ENCODE measurements around the gene APLNR.

The APLNR gene

GRCh38 chr11:57217053-57217452, 20.0 kb downstream of the APLNR start:
- H3K4me3 ChIP-seq (ENCODE audit: low read length in 2 of 2): no peak overlapping the region
- H3K4me1 ChIP-seq (ENCODE audit: control insufficient read depth, insufficient read depth, low read length): peaks cover 16% of the 10 kb centered on the region
- no peak overlapping the region for H3K27ac ChIP-seq (ENCODE audit: low read length)
- no peaks in the 10 kb centered on the region for H3K9me3 ChIP-seq (ENCODE audit: control insufficient read depth in 2 of 2, low read length in 2 of 2)
- no peaks in the 10 kb centered on the region for H3K27me3 ChIP-seq (ENCODE audit: control insufficient read depth in 1 of 2, insufficient read depth in 2 of 2, low read length in 2 of 2)
- H3K9ac ChIP-seq (ENCODE audit: low read length in 2 of 2): no peak overlapping the region
- no peaks in the 10 kb centered on the region for H3K36me3 ChIP-seq (ENCODE audit: control insufficient read depth in 2 of 2, insufficient read depth in 2 of 2, low read length in 2 of 2)

DNA sequence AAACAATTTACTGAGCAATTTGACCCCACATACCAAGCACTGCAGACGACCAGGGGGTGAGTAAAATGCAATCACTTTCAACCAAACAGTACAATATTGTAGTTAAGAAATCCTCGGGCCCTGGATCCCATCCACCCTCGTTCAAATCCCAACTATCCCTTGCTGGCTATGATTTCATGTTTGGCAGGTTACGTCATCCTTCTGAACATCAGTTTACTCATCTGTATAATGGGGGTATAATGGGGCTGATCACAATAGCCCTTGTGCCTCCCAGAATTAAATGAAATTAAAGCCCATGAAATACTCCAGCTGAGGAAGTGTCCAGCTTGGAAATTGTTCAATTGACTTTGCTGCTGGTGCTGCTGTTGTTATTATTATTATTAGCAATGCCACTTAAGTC, 20.6 kb downstream of the APLNR start:
- H3K27ac ChIP-seq (ENCODE audit: low read length): no peak overlapping the region
- no peak overlapping the region for H3K9ac ChIP-seq (ENCODE audit: low read length in 2 of 2)
- H3K4me3 ChIP-seq (ENCODE audit: low read length in 2 of 2): no peak overlapping the region
- H3K4me1 ChIP-seq (ENCODE audit: control insufficient read depth, insufficient read depth, low read length): peaks cover 16% of the 10 kb centered on the region
- H3K36me3 ChIP-seq (ENCODE audit: control insufficient read depth in 2 of 2, insufficient read depth in 2 of 2, low read length in 2 of 2): no peaks in the 10 kb centered on the region
- no peaks in the 10 kb centered on the region for H3K9me3 ChIP-seq (ENCODE audit: control insufficient read depth in 2 of 2, low read length in 2 of 2)
- no peaks in the 10 kb centered on the region for H3K27me3 ChIP-seq (ENCODE audit: control insufficient read depth in 1 of 2, insufficient read depth in 2 of 2, low read length in 2 of 2)

DNA sequence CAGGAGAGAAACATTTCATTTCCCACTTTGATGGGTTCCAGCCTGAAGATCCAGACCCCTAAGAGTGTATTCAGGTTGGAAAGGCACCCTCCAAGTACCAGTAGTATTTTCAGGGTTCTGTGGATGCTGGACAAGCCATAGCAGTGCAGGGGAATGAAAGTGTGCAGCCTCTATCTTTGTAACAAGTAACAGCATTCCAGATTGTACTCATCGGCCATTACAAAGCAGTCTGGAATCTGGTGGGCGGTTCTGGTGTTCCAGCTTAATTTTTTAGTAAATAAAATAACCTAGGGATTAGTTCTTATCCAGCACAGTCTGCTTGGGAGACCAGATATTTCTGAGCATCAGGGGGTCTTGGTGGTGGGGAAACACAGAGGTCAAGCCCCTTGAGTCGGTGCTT, 22.6 kb downstream of the APLNR start:
- H3K9me3 ChIP-seq (ENCODE audit: control insufficient read depth in 2 of 2, low read length in 2 of 2): no peaks in the 10 kb centered on the region
- no peak overlapping the region for H3K9ac ChIP-seq (ENCODE audit: low read length in 2 of 2)
- no peaks in the 10 kb centered on the region for H3K36me3 ChIP-seq (ENCODE audit: control insufficient read depth in 2 of 2, insufficient read depth in 2 of 2, low read length in 2 of 2)
- no peak overlapping the region for H3K27ac ChIP-seq (ENCODE audit: low read length)
- H3K4me3 ChIP-seq (ENCODE audit: low read length in 2 of 2): no peak overlapping the region
- peaks cover 20% of the 10 kb centered on the region for H3K4me1 ChIP-seq (ENCODE audit: control insufficient read depth, insufficient read depth, low read length)
- H3K27me3 ChIP-seq (ENCODE audit: control insufficient read depth in 1 of 2, insufficient read depth in 2 of 2, low read length in 2 of 2): no peaks in the 10 kb centered on the region

DNA sequence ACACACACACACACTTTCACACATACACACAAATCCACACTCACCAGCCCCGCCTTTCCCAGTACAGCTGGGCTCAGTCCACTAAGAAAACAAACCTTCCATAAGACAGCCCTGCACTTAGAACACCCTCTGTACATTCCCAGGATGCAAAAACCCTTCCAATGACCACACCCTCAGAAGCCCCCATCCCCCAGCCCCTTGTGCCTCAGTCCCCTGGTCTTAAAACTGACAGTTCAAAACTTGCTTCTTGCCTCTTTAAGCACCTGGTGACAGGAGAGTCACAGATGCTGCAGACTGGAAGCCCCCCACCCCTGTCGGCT, 23.0 kb downstream of the APLNR start:
- Histone ChIP-seq H3K9ac (ENCODE audit: low read length in 2 of 2) (no peak overlapping the region), H3K4me3 (ENCODE audit: low read length in 2 of 2) (no peak overlapping the region), H3K9me3 (ENCODE audit: control insufficient read depth in 2 of 2, low read length in 2 of 2) (no peaks in the 10 kb centered on the region), H3K27ac (ENCODE audit: low read length) (no peak overlapping the region), H3K36me3 (ENCODE audit: control insufficient read depth in 2 of 2, insufficient read depth in 2 of 2, low read length in 2 of 2) (no peaks in the 10 kb centered on the region), H3K4me1 (ENCODE audit: control insufficient read depth, insufficient read depth, low read length) (peaks cover 20% of the 10 kb centered on the region), H3K27me3 (ENCODE audit: control insufficient read depth in 1 of 2, insufficient read depth in 2 of 2, low read length in 2 of 2) (no peaks in the 10 kb centered on the region)

- Histone ChIP-seq H3K9ac (ENCODE audit: low read length in 2 of 2) (no peak overlapping the region), H3K27me3 (ENCODE audit: control insufficient read depth in 1 of 2, insufficient read depth in 2 of 2, low read length in 2 of 2) (no peaks in the 10 kb centered on the region), H3K9me3 (ENCODE audit: control insufficient read depth in 2 of 2, low read length in 2 of 2) (no peaks in the 10 kb centered on the region), H3K27ac (ENCODE audit: low read length) (no peak overlapping the region), H3K4me3 (ENCODE audit: low read length in 2 of 2) (no peak overlapping the region), H3K36me3 (ENCODE audit: control insufficient read depth in 2 of 2, insufficient read depth in 2 of 2, low read length in 2 of 2) (no peaks in the 10 kb centered on the region), H3K4me1 (ENCODE audit: control insufficient read depth, insufficient read depth, low read length) (peaks cover 20% of the 10 kb centered on the region)
Measured at GRCh38 chr11:57213342-57214097, 23.5 kb downstream of the APLNR start.

DNA sequence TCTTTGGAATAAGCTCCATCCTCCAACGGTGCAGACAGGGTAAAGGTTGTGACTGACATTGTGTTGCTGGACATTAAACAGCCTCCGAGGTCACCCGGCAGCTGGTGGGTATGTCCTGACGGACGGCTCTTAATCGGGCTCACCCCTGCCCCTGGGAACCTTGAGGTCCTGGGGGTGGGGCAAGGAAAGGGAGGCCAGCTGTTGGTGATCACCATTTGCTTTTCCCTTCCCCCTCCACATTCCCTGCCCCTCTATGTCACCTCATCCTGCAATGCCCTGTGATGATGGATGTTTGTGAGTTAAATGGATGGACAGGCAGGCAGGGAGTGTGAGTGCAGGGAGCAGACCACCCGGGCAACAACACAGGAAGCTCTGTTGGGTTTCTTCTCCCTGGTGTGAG, 26.3 kb downstream of the APLNR start:
- Histone ChIP-seq H3K27me3 (ENCODE audit: control insufficient read depth in 1 of 2, insufficient read depth in 2 of 2, low read length in 2 of 2) (no peaks in the 10 kb centered on the region), H3K4me1 (ENCODE audit: control insufficient read depth, insufficient read depth, low read length) (peaks cover 20% of the 10 kb centered on the region), H3K9me3 (ENCODE audit: control insufficient read depth in 2 of 2, low read length in 2 of 2) (no peaks in the 10 kb centered on the region), H3K36me3 (ENCODE audit: control insufficient read depth in 2 of 2, insufficient read depth in 2 of 2, low read length in 2 of 2) (no peaks in the 10 kb centered on the region), H3K4me3 (ENCODE audit: low read length in 2 of 2) (no peak overlapping the region), H3K27ac (ENCODE audit: low read length) (no peak overlapping the region), H3K9ac (ENCODE audit: low read length in 2 of 2) (no peak overlapping the region)

DNA sequence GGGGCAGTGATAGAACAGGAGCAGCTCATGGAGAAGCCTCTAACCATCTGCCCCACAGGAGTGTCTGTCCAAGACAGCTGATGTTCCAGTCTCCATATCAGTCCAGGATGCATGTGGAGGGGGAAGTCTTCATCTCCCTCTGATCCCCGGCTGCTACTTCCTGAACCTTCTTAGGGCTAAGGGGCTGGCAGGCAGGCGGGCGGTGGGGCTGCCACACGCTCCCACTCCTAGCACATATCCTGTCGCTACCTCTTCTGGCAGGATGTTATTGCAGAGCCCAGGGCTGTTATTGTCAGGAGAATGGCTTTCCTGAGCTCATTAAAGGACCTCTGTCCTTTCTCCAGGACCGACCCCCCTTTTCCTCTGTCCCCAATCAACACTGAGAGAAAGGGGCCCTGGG, 29.9 kb downstream of the APLNR start:
- H3K4me1 ChIP-seq (ENCODE audit: control insufficient read depth, insufficient read depth, low read length): peaks cover 11% of the 10 kb centered on the region
- no peaks in the 10 kb centered on the region for H3K36me3 ChIP-seq (ENCODE audit: control insufficient read depth in 2 of 2, insufficient read depth in 2 of 2, low read length in 2 of 2)
- no peak overlapping the region for H3K4me3 ChIP-seq (ENCODE audit: low read length in 2 of 2)
- H3K9ac ChIP-seq (ENCODE audit: low read length in 2 of 2): no peak overlapping the region
- H3K27ac ChIP-seq (ENCODE audit: low read length): no peak overlapping the region
- no peaks in the 10 kb centered on the region for H3K27me3 ChIP-seq (ENCODE audit: control insufficient read depth in 1 of 2, insufficient read depth in 2 of 2, low read length in 2 of 2)
- H3K9me3 ChIP-seq (ENCODE audit: control insufficient read depth in 2 of 2, low read length in 2 of 2): no peaks in the 10 kb centered on the region

DNA sequence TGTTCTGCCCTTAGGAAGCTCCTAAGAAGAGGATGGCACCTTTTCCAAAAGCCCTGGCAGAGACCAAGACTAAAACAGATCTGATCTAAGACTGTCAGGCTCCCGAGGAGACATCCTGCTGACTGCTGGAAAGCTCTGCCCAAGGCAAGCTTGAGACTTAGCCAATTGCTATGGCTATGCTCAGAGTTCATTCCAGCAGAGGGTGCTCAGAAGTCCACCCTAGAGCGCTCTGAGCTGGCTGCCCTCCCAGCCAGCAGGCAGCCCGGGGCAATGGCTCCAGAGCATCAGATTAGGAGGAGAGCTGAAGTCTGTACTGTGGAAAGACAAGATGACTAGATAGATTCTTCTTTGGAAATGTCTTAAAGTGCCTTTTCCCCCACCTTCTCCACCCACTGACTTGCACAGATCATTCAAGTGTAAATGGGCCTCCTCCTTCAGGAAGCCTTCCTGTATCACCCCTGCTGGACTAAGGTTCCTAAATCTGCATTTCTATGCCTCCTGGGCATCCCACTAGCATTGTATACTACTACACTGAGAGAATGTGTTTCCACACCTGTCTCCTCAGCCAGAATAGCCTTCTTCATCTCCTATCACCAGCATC, 31.9 kb downstream of the APLNR start:
- Histone ChIP-seq H3K9me3 (ENCODE audit: control insufficient read depth in 2 of 2, low read length in 2 of 2) (no peaks in the 10 kb centered on the region), H3K27me3 (ENCODE audit: control insufficient read depth in 1 of 2, insufficient read depth in 2 of 2, low read length in 2 of 2) (no peaks in the 10 kb centered on the region), H3K4me1 (ENCODE audit: control insufficient read depth, insufficient read depth, low read length) (peaks cover 13% of the 10 kb centered on the region), H3K9ac (ENCODE audit: low read length in 2 of 2) (no peak overlapping the region), H3K36me3 (ENCODE audit: control insufficient read depth in 2 of 2, insufficient read depth in 2 of 2, low read length in 2 of 2) (no peaks in the 10 kb centered on the region), H3K27ac (ENCODE audit: low read length) (no peak overlapping the region), H3K4me3 (ENCODE audit: low read length in 2 of 2) (no peak overlapping the region)

DNA sequence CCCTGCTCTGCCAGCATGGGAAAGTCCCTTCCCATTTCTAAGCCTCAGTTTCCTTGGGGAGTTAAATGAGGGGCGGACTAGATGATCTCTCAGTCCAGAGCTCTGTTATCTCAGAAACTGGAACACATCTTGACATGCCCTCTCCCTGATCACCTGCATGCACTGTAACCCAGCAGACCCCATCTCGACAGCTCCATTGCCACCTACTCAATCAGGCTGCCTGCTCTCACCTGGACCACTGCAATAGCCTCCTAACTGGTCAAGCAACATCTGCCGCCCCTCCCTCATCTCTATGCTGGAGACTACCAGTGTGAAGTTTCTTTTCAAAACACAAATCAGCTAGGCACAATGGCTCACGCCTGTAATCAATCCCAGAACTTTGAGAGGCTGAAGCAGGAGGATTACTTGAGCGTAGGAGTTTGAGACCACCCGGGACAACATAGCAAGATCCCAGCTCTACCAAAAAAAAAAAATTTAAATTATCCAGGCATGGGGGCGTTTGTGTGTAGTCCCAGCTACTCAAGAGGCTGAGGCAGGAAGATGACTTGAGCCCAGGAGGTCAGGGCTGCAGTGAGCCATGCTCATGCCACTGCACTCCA, 33.1 kb downstream of the APLNR start:
- H3K27me3 ChIP-seq (ENCODE audit: control insufficient read depth in 1 of 2, insufficient read depth in 2 of 2, low read length in 2 of 2): no peaks in the 10 kb centered on the region
- no peaks in the 10 kb centered on the region for H3K9me3 ChIP-seq (ENCODE audit: control insufficient read depth in 2 of 2, low read length in 2 of 2)
- no peak overlapping the region for H3K27ac ChIP-seq (ENCODE audit: low read length)
- H3K9ac ChIP-seq (ENCODE audit: low read length in 2 of 2): no peak overlapping the region
- no peaks in the 10 kb centered on the region for H3K36me3 ChIP-seq (ENCODE audit: control insufficient read depth in 2 of 2, insufficient read depth in 2 of 2, low read length in 2 of 2)
- no peak overlapping the region for H3K4me3 ChIP-seq (ENCODE audit: low read length in 2 of 2)
- peaks cover 13% of the 10 kb centered on the region for H3K4me1 ChIP-seq (ENCODE audit: control insufficient read depth, insufficient read depth, low read length)

DNA sequence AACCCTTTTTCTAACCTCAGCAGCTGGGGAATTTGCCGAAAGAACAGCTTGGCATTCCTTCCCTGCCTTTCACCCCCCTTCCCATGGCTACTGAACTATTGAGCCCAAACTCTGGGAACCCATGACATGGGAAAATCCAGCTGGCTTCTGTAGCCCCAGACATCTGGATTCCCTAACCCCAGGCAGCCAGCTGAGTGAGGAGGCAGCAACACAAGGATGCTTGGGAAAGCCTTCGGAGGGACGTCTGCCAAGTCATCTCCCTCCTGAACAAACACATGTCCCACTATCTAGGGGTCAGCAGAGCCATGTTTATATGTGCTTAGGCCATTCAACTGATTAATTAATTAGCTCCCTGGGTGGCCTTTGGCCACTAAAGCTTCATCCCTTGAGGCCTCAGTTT, 33.7 kb downstream of the APLNR start:
- Histone ChIP-seq H3K27me3 (ENCODE audit: control insufficient read depth in 1 of 2, insufficient read depth in 2 of 2, low read length in 2 of 2) (no peaks in the 10 kb centered on the region), H3K9me3 (ENCODE audit: control insufficient read depth in 2 of 2, low read length in 2 of 2) (no peaks in the 10 kb centered on the region), H3K9ac (ENCODE audit: low read length in 2 of 2) (no peak overlapping the region), H3K4me3 (ENCODE audit: low read length in 2 of 2) (no peak overlapping the region), H3K27ac (ENCODE audit: low read length) (no peak overlapping the region), H3K4me1 (ENCODE audit: control insufficient read depth, insufficient read depth, low read length) (peaks cover 13% of the 10 kb centered on the region), H3K36me3 (ENCODE audit: control insufficient read depth in 2 of 2, insufficient read depth in 2 of 2, low read length in 2 of 2) (no peaks in the 10 kb centered on the region)

DNA sequence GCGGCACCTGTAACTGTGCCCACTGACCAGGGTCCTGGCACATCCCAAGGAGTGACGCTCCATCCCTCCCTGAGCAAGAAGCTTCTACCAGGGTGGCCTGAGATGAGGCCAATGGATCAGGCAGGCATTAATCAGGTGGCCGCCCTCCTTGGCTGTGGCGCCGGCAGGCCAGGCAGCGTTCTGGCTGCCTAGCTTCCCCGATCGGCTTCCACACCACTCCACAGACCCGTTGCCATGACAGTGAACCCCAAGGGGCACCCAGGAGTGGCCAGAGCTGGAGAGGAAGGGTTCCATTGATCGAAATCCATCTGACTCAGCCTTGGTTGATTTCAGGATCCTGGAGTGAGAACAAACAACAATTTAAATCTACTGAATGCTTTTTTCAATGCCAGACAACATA, 34.8 kb downstream of the APLNR start:
- H3K4me3 ChIP-seq (ENCODE audit: low read length in 2 of 2): no peak overlapping the region
- H3K36me3 ChIP-seq (ENCODE audit: control insufficient read depth in 2 of 2, insufficient read depth in 2 of 2, low read length in 2 of 2): no peaks in the 10 kb centered on the region
- H3K4me1 ChIP-seq (ENCODE audit: control insufficient read depth, insufficient read depth, low read length): peaks cover 13% of the 10 kb centered on the region
- H3K9me3 ChIP-seq (ENCODE audit: control insufficient read depth in 2 of 2, low read length in 2 of 2): no peaks in the 10 kb centered on the region
- no peaks in the 10 kb centered on the region for H3K27me3 ChIP-seq (ENCODE audit: control insufficient read depth in 1 of 2, insufficient read depth in 2 of 2, low read length in 2 of 2)
- no peak overlapping the region for H3K9ac ChIP-seq (ENCODE audit: low read length in 2 of 2)
- H3K27ac ChIP-seq (ENCODE audit: low read length): no peak overlapping the region

All from stomach smooth muscle (tissue), 2 donors.